ENCODE measurements around the gene MOBP.

The MOBP gene

GRCh38 chr3:39485547-39485946 lies 18.1 kb downstream of the MOBP start:
- Histone ChIP-seq H3K4me3 (ENCODE audit: low read depth in 1 of 2, low read length in 1 of 2) (no peak overlapping the region), H3K9me3 (no peaks in the 10 kb centered on the region), H3K27me3 (peaks cover 9% of the 10 kb centered on the region), H3K27ac (no peak overlapping the region), H3K4me1 (ENCODE audit: control insufficient read depth in 1 of 2, insufficient read depth in 1 of 2, low read depth in 1 of 2, low read length in 1 of 2) (no peaks in the 10 kb centered on the region), H3K36me3 (no peaks in the 10 kb centered on the region)
- TF ChIP-seq CTCF (IDR thresholded peaks at IDR 0.05): no peak

GRCh38 chr3:39491014-39491413 lies 23.5 kb downstream of the MOBP start:
- no peak for TF ChIP-seq CTCF (IDR thresholded peaks at IDR 0.05)
- peaks cover 26% of the 10 kb centered on the region for H3K27me3 ChIP-seq
- no peaks in the 10 kb centered on the region for H3K4me1 ChIP-seq (ENCODE audit: control insufficient read depth in 1 of 2, insufficient read depth in 1 of 2, low read depth in 1 of 2, low read length in 1 of 2)

GRCh38 chr3:39491733-39492350 lies 24.4 kb downstream of the MOBP start:
- TF ChIP-seq CTCF (IDR thresholded peaks at IDR 0.05): no peak
- Histone ChIP-seq H3K27ac (no peak overlapping the region), H3K36me3 (no peaks in the 10 kb centered on the region), H3K9me3 (no peaks in the 10 kb centered on the region), H3K4me3 (ENCODE audit: low read depth in 1 of 2, low read length in 1 of 2) (no peak overlapping the region), H3K4me1 (ENCODE audit: control insufficient read depth in 1 of 2, insufficient read depth in 1 of 2, low read depth in 1 of 2, low read length in 1 of 2) (no peaks in the 10 kb centered on the region), H3K27me3 (peaks cover 26% of the 10 kb centered on the region)

More at GRCh38 chr3:39491014-39491413, 23.5 kb downstream of the MOBP start:
- H3K27ac ChIP-seq: no peak overlapping the region
- no peaks in the 10 kb centered on the region for H3K9me3 ChIP-seq
- no peaks in the 10 kb centered on the region for H3K36me3 ChIP-seq
- H3K4me3 ChIP-seq (ENCODE audit: low read depth in 1 of 2, low read length in 1 of 2): no peak overlapping the region

GRCh38 chr3:39494781-39495180 lies 27.3 kb downstream of the MOBP start:
- TF ChIP-seq CTCF (IDR thresholded peaks at IDR 0.05): no peak
- peaks cover 34% of the 10 kb centered on the region for H3K27me3 ChIP-seq
- no peaks in the 10 kb centered on the region for H3K9me3 ChIP-seq
- H3K4me3 ChIP-seq (ENCODE audit: low read depth in 1 of 2, low read length in 1 of 2): no peak overlapping the region
- H3K36me3 ChIP-seq: no peaks in the 10 kb centered on the region
- no peaks in the 10 kb centered on the region for H3K4me1 ChIP-seq (ENCODE audit: control insufficient read depth in 1 of 2, insufficient read depth in 1 of 2, low read depth in 1 of 2, low read length in 1 of 2)
- H3K27ac ChIP-seq: no peak overlapping the region

GRCh38 chr3:39497753-39498152 lies 30.3 kb downstream of the MOBP start:
- H3K36me3 ChIP-seq: no peaks in the 10 kb centered on the region

More at GRCh38 chr3:39497753-39498152, 30.3 kb downstream of the MOBP start:
- H3K9me3 ChIP-seq: no peaks in the 10 kb centered on the region
- peaks cover 52% of the 10 kb centered on the region for H3K27me3 ChIP-seq
- H3K4me1 ChIP-seq (ENCODE audit: control insufficient read depth in 1 of 2, insufficient read depth in 1 of 2, low read depth in 1 of 2, low read length in 1 of 2): no peaks in the 10 kb centered on the region
- no peak overlapping the region for H3K4me3 ChIP-seq (ENCODE audit: low read depth in 1 of 2, low read length in 1 of 2)
- TF ChIP-seq CTCF (IDR thresholded peaks at IDR 0.05): no peak
- no peak overlapping the region for H3K27ac ChIP-seq

Measured in neutrophil (primary cell).